WERI-Rb-1 (cell line): Measurements from ENCODE around the gene TCF7L1.
"Not testable (repeated sequence)": the region's sequence is repeated elsewhere in the genome, so short reads cannot be mapped to it uniquely, and the experiment has no call there.

Experiments used
- DNase-seq: peaks from one replicate; pipeline ENCODE4 v3.0.0-alpha.2; 2020
- H3K27ac ChIP-seq: fragments of 250-450 bp; sonication (Bioruptor Pico); 2 replicates; pipeline ENCODE4 v1.5.1; 2020; ENCODE audit warnings: mild to moderate bottlenecking, moderate library complexity
- H3K27me3 ChIP-seq: fragments of 250-450 bp; sonication (Bioruptor Pico); 2 replicates; pipeline ENCODE4 v1.5.1; 2021; ENCODE audit warnings: mild to moderate bottlenecking, low read depth, moderate library complexity; ENCODE audit not compliant: insufficient read depth, severe bottlenecking
- H3K36me3 ChIP-seq: fragments of 250-450 bp; sonication (Bioruptor Pico); 2 replicates; pipeline ENCODE4 v1.5.1; 2020; ENCODE audit warnings: mild to moderate bottlenecking, moderate library complexity
- H3K4me3 ChIP-seq: 2 replicates; pipeline ENCODE4 v1.5.1; 2011; ENCODE audit warnings: low read depth, mild to moderate bottlenecking, control low read depth, low read length
- H3K9me3 ChIP-seq: fragments of 250-450 bp; sonication (Bioruptor Pico); 2 replicates; pipeline ENCODE4 v1.5.1; 2021; ENCODE audit warnings: mild to moderate bottlenecking, moderate library complexity; ENCODE audit not compliant: severe bottlenecking
- CTCF ChIP-seq: IDR thresholded peaks from 2 replicates; pipeline ENCODE4 v1.5.1; 2011; ENCODE audit warnings: low read depth, mild to moderate bottlenecking, control low read depth, inconsistent platforms, low read length

TCF7L1 gene

DNA sequence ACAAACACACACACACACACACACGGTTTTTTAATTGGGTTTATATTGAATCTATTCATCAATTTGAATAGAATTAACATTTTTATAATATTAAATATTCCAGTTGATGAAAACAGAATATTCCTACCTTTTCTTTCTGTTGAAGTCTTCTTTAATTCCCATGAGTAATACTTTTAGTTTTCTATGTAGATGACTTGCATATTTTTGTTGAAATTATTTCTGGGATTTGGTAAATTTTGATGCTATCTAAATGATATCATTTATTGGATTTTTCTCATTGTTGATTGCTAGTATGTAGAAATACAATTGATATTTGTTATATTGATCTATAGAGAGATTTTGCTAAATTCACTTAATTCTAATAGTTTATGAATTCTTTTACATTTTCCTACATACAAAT lies 12.8 kb upstream of the TCF7L1 start:
- H3K9me3 ChIP-seq, result no peaks in the 10 kb centered on the region
- no peak overlapping the region for H3K4me3 ChIP-seq
- no peak for DNase-seq
- TF ChIP-seq CTCF, result no peak
- no peaks in the 10 kb centered on the region for H3K36me3 ChIP-seq
- no peak overlapping the region for H3K27ac ChIP-seq
- no peaks in the 10 kb centered on the region for H3K27me3 ChIP-seq

DNA sequence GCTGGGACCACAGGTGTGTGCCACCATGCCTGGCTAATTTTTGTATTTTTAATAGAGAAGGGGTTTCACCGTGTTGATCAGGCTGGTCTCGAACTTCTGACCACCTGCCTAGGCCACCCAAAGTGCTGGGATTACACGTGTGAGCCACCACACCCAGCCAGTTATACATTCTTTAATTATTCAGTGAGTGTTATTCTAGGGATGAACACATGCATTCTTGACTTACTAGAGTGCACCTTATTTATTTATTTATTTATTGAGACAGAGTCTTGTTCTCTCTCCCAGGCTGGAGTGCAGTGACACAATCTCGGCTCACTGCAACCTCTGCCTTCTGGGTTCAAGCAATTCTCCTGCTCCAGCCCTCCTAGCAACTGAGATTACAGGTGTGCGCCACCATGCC lies 6.7 kb upstream of the TCF7L1 start:
- not testable (repeated sequence) for DNase-seq, H3K4me3 ChIP-seq, H3K27me3 ChIP-seq, H3K27ac ChIP-seq, H3K9me3 ChIP-seq, H3K36me3 ChIP-seq

DNA sequence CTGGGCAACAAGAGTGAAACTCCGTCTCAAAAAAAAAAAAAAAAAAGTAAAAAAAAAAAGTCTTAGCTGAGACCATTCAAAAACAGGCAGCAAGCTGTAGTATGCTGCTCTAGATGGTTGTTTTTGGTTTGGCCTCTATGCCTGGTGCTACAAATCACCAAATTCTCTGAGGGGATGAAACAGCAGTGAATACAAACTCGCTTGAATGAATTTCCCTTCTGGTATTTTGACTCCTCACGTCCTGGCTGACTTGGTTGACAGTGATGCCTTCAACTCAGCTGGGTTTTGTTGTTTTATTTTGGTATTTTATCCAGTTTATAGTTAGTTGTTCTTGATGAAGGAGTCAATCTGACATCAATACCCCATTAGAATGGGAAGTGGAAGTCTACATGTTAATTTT lies 3.3 kb upstream of the TCF7L1 start:
- Histone ChIP-seq H3K4me3 (no peak overlapping the region), H3K27ac (no peak overlapping the region), H3K27me3 (no peaks in the 10 kb centered on the region), H3K36me3 (no peaks in the 10 kb centered on the region), H3K9me3 (no peaks in the 10 kb centered on the region)
- TF ChIP-seq CTCF, result no peak
- no peak for DNase-seq

- no peak for TF ChIP-seq CTCF
- Histone ChIP-seq H3K36me3 (no peaks in the 10 kb centered on the region), H3K27me3 (no peaks in the 10 kb centered on the region), H3K9me3 (no peaks in the 10 kb centered on the region), H3K27ac (no peak overlapping the region), H3K4me3 (no peak overlapping the region)
- DNase-seq, result no peak
Measured at GRCh38 chr2:85130407-85130806, 2.8 kb upstream of the TCF7L1 start.

GRCh38 chr2:85131116-85131515 lies 2.1 kb upstream of the TCF7L1 start:
- no peaks in the 10 kb centered on the region for H3K36me3 ChIP-seq
- H3K4me3 ChIP-seq, result no peak overlapping the region
- peak; percentile 57 for TF ChIP-seq CTCF
- no peaks in the 10 kb centered on the region for H3K9me3 ChIP-seq
- no peaks in the 10 kb centered on the region for H3K27me3 ChIP-seq
- DNase-seq, result peak; percentile 29
- no peak overlapping the region for H3K27ac ChIP-seq

GRCh38 chr2:85132397-85132796 lies 795 bp upstream of the TCF7L1 start:
- Histone ChIP-seq H3K27ac (0 out of 2 replicates have a peak overlapping the region, but pooled peaks have one; percentile 7), H3K9me3 (no peaks in the 10 kb centered on the region), H3K36me3 (no peaks in the 10 kb centered on the region), H3K4me3 (peak overlapping the region; percentile 57), H3K27me3 (no peaks in the 10 kb centered on the region)
- no peak for DNase-seq
- TF ChIP-seq CTCF, result no peak
